Colonic mucosa (tissue), 4 donors: ENCODE measurements around the gene DHRS7C. TPM values are rescaled to one million over a fixed set of nuclear protein-coding genes. Genes with fewer than 3 reads are reported as not detected.

Source experiments
- DNase-seq: peaks from one replicate; pipeline ENCODE4 v3.0.0-alpha.2; 2020
- H3K27ac ChIP-seq: fragments of 200-600 bp; one replicate; pipeline ENCODE4 v1.8.0; 2021
- H3K27me3 ChIP-seq: fragments of 200-600 bp; one replicate; pipeline ENCODE4 v1.8.0; 2021
- H3K36me3 ChIP-seq: fragments of 200-600 bp; one replicate; pipeline ENCODE4 v1.8.0; 2021
- H3K4me1 ChIP-seq: fragments of 200-600 bp; one replicate; pipeline ENCODE4 v1.8.0; 2021; ENCODE audit warnings: mild to moderate bottlenecking
- H3K4me3 ChIP-seq: fragments of 200-600 bp; one replicate; pipeline ENCODE4 v1.8.0; 2021
- H3K9ac ChIP-seq, 2 donors: one replicate each; pipeline ENCODE4 v1.7.0; 2013; ENCODE audit warnings: control low read depth in 2 of 2, low read depth in 2 of 2, low read length in 2 of 2
- H3K9me3 ChIP-seq: fragments of 200-600 bp; one replicate; pipeline ENCODE4 v1.8.0; 2021
- CTCF ChIP-seq: fragments of 200-600 bp; IDR thresholded peaks from one replicate; pipeline ENCODE4 v1.8.0; 2022; ENCODE audit warnings: antibody characterized with exemption, mild to moderate bottlenecking
- intact Hi-C: fragments of 100-400 bp; cut with DNase I; formaldehyde crosslinking; loops from one replicate; pipeline ENCODE4 v1.14.1; 2022
- total RNA-seq, 2 donors: library from RNA; stranded (reverse); fragmentation: NEBNext Ultra II Directional in 1 of 2; extraction: Animal tissue kit (Norgen Biotek cat#: 25700) in 1 of 2; gene quantifications; one replicate each; pipeline ENCODE4 v1.2.1, GENCODE V29; 2021
- donor health status: healthy.
- donor health status: DM: no; HTN: no; CAD: no.
- donor health status: DM: no; HTN: no; CAD: no.

DHRS7C gene
- total RNA-seq, 2 donors from 2014 or later = 0.40 TPM; not detected in 1

GRCh38 chr17:9766970-9767369 is 24.4 kb downstream of the DHRS7C start:
- intact Hi-C loops = no loop called here
- no peak overlapping the region for H3K9ac ChIP-seq
- H3K27ac ChIP-seq = no peak overlapping the region
- no peaks in the 10 kb centered on the region for H3K27me3 ChIP-seq
- H3K36me3 ChIP-seq = no peaks in the 10 kb centered on the region
- no peaks in the 10 kb centered on the region for H3K9me3 ChIP-seq
- H3K4me3 ChIP-seq = no peak overlapping the region
- TF ChIP-seq CTCF = no peak
- H3K4me1 ChIP-seq = no peaks in the 10 kb centered on the region
- DNase-seq = no peak

GRCh38 chr17:9765322-9765721 is 26.1 kb downstream of the DHRS7C start:
- H3K27me3 ChIP-seq = no peaks in the 10 kb centered on the region
- no peak overlapping the region for H3K27ac ChIP-seq
- no peak overlapping the region for H3K4me3 ChIP-seq
- no peaks in the 10 kb centered on the region for H3K4me1 ChIP-seq
- no peak for DNase-seq
- no peaks in the 10 kb centered on the region for H3K36me3 ChIP-seq
- no peak overlapping the region for H3K9ac ChIP-seq
- H3K9me3 ChIP-seq = no peaks in the 10 kb centered on the region
- intact Hi-C loops = no loop called here
- TF ChIP-seq CTCF = no peak

GRCh38 chr17:9763643-9764042 is 27.7 kb downstream of the DHRS7C start:
- intact Hi-C loops = no loop called here
- no peak for TF ChIP-seq CTCF
- DNase-seq = no peak
- no peaks in the 10 kb centered on the region for H3K27me3 ChIP-seq
- no peaks in the 10 kb centered on the region for H3K36me3 ChIP-seq
- H3K27ac ChIP-seq = no peak overlapping the region
- H3K9me3 ChIP-seq = no peaks in the 10 kb centered on the region
- H3K4me3 ChIP-seq = no peak overlapping the region
- no peak overlapping the region for H3K9ac ChIP-seq
- H3K4me1 ChIP-seq = no peaks in the 10 kb centered on the region

- DNase-seq = no peak
- no peak overlapping the region for H3K9ac ChIP-seq
- intact Hi-C loops = no loop called here
- H3K27ac ChIP-seq = no peak overlapping the region
- no peak overlapping the region for H3K4me3 ChIP-seq
- H3K4me1 ChIP-seq = no peaks in the 10 kb centered on the region
- H3K27me3 ChIP-seq = no peaks in the 10 kb centered on the region
- H3K9me3 ChIP-seq = no peaks in the 10 kb centered on the region
- no peak for TF ChIP-seq CTCF
- no peaks in the 10 kb centered on the region for H3K36me3 ChIP-seq
Observed at GRCh38 chr17:9760266-9760665, 31.1 kb downstream of the DHRS7C start.

GRCh38 chr17:9755083-9755482 is 36.3 kb downstream of the DHRS7C start:
- no peaks in the 10 kb centered on the region for H3K27me3 ChIP-seq
- no peak for DNase-seq
- no peaks in the 10 kb centered on the region for H3K9me3 ChIP-seq
- intact Hi-C loops = no loop called here
- no peaks in the 10 kb centered on the region for H3K36me3 ChIP-seq
- no peaks in the 10 kb centered on the region for H3K4me1 ChIP-seq
- H3K4me3 ChIP-seq = no peak overlapping the region
- TF ChIP-seq CTCF = no peak
- H3K9ac ChIP-seq = no peak overlapping the region
- no peak overlapping the region for H3K27ac ChIP-seq

GRCh38 chr17:9750524-9750923 is 40.9 kb downstream of the DHRS7C start:
- no peaks in the 10 kb centered on the region for H3K36me3 ChIP-seq
- no peak overlapping the region for H3K4me3 ChIP-seq
- no peaks in the 10 kb centered on the region for H3K4me1 ChIP-seq
- no peaks in the 10 kb centered on the region for H3K27me3 ChIP-seq
- H3K9ac ChIP-seq = no peak overlapping the region
- no peak for DNase-seq
- intact Hi-C loops = loop anchor here (5.0 kb wide), 1 partner anchor 48 kb away; no protein-coding TSS in a partner anchor
- H3K27ac ChIP-seq = no peak overlapping the region
- TF ChIP-seq CTCF = no peak
- no peaks in the 10 kb centered on the region for H3K9me3 ChIP-seq
